Endodermal cell (in vitro differentiated cells): ENCODE results near the gene NLN. TPM values are rescaled to one million over a fixed set of nuclear protein-coding genes. Genes with fewer than 3 reads are reported as not detected.

Experiments used
- DNase-seq: peaks from one replicate; pipeline ENCODE4 v3.0.0-alpha.2; 2017
- H3K27ac ChIP-seq: 2 replicates; pipeline ENCODE4 v1.5.1; 2013; ENCODE audit warnings: mild to moderate bottlenecking, low read depth, low read length, moderate library complexity
- H3K27me3 ChIP-seq: 2 replicates; pipeline ENCODE4 v1.6.1; 2013; ENCODE audit warnings: mild to moderate bottlenecking, low read length, moderate library complexity; ENCODE audit not compliant: insufficient read depth, control insufficient read depth, poor library complexity, severe bottlenecking
- H3K36me3 ChIP-seq: 2 replicates; pipeline ENCODE4 v1.7.0; 2013; ENCODE audit warnings: mild to moderate bottlenecking, low read length, moderate library complexity; ENCODE audit not compliant: control insufficient read depth, insufficient read depth
- H3K4me1 ChIP-seq: one replicate; pipeline ENCODE4 v1.7.0; 2013; ENCODE audit warnings: low read length; ENCODE audit not compliant: control insufficient read depth, insufficient read depth
- H3K4me3 ChIP-seq: 2 replicates; pipeline ENCODE4 v1.5.1; 2013; ENCODE audit warnings: mild to moderate bottlenecking, low read length, moderate library complexity
- H3K9ac ChIP-seq: 2 replicates; pipeline ENCODE4 v1.6.1; 2013; ENCODE audit warnings: mild to moderate bottlenecking, low read length, moderate library complexity; ENCODE audit not compliant: poor library complexity, severe bottlenecking; ENCODE audit errors: extremely low read depth
- H3K9me3 ChIP-seq: 2 replicates; pipeline ENCODE4 v1.6.1; 2013; ENCODE audit warnings: mild to moderate bottlenecking, low read length, moderate library complexity; ENCODE audit not compliant: control insufficient read depth
- H3K27ac Mint-ChIP-seq: 2 replicates; pipeline ENCODE4 v1.8.0; 2020; ENCODE audit warnings: mixed read lengths
- H3K27me3 Mint-ChIP-seq: 2 replicates; pipeline ENCODE4 v1.8.0; 2021; ENCODE audit warnings: mild to moderate bottlenecking, mixed read lengths; ENCODE audit not compliant: insufficient read depth
- H3K36me3 Mint-ChIP-seq: 2 replicates; pipeline ENCODE4 v1.8.0; 2020; ENCODE audit warnings: low read depth, mixed read lengths
- H3K4me1 Mint-ChIP-seq: 2 replicates; pipeline ENCODE4 v1.8.0; 2020; ENCODE audit warnings: mixed read lengths
- H3K4me3 Mint-ChIP-seq: 2 replicates; pipeline ENCODE4 v1.8.0; 2020; ENCODE audit warnings: mild to moderate bottlenecking, moderate library complexity, mixed read lengths
- H3K9me3 Mint-ChIP-seq: 2 replicates; pipeline ENCODE4 v1.8.0; 2020; ENCODE audit warnings: mild to moderate bottlenecking, mixed read lengths
- CTCF ChIP-seq: fragments of 200-600 bp; sonication (generic); conservative IDR thresholded peaks from 2 replicates; pipeline ENCODE4 v1.5.0; 2021; ENCODE audit warnings: antibody characterized with exemption, mild to moderate bottlenecking
- WGBS, 2 experiments: methylation state at CpG; one replicate each; pipeline versions ENCODE4 v1.1.5 to v1.1.7; 2013; ENCODE audit warnings: missing lambda C conversion rate in 2 of 2, mixed read lengths in 1 of 2; ENCODE audit not compliant: insufficient coverage in 1 of 2, insufficient read length in 1 of 2; 5-methylcytosine and 5-hydroxymethylcytosine counted together
- total RNA-seq, 2 donors: library from RNA; stranded (reverse); fragmentation: NEBNext Ultra II Directional in 1 of 2; extraction: Animal tissue kit (Norgen Biotek cat#: 25700) in 1 of 2; gene quantifications; 2 replicates in 1 of 2; 3 replicates in 1 of 2; pipeline ENCODE4 v1.2.1, GENCODE V29; 2021

Gene NLN
- total RNA-seq, 2 donors from 2014 or later, result 110 to 136 TPM

- no peak overlapping the region for H3K4me3 ChIP-seq
- no peaks in the 10 kb centered on the region for H3K4me1 ChIP-seq
- H3K27ac Mint-ChIP-seq, result no peak overlapping the region
- H3K27me3 Mint-ChIP-seq, result no peaks in the 10 kb centered on the region
- peaks cover 4% of the 10 kb centered on the region for H3K4me1 Mint-ChIP-seq
- H3K27me3 ChIP-seq, result no peaks in the 10 kb centered on the region
- DNase-seq, result no peak
- no peak overlapping the region for H3K4me3 Mint-ChIP-seq
- H3K27ac ChIP-seq, result no peak overlapping the region
- H3K36me3 ChIP-seq, result peaks cover 66% of the 10 kb centered on the region
- H3K9ac ChIP-seq, result no peak overlapping the region
- WGBS, 2 experiments, result 86 to 96% methylated on average over 2 to 6 of the region's 6 CpGs
- no peak for TF ChIP-seq CTCF
- peaks cover 64% of the 10 kb centered on the region for H3K36me3 Mint-ChIP-seq
- no peaks in the 10 kb centered on the region for H3K9me3 Mint-ChIP-seq
- H3K9me3 ChIP-seq, result no peaks in the 10 kb centered on the region
Observed at GRCh38 chr5:65790371-65791163, 68.6 kb downstream of the NLN start.

GRCh38 chr5:65791712-65792673, 70.0 kb downstream of the NLN start:
- H3K9me3 Mint-ChIP-seq, result no peaks in the 10 kb centered on the region
- peaks cover 60% of the 10 kb centered on the region for H3K36me3 Mint-ChIP-seq
- Histone ChIP-seq H3K9me3 (no peaks in the 10 kb centered on the region), H3K36me3 (peaks cover 57% of the 10 kb centered on the region), H3K9ac (no peak overlapping the region), H3K27ac (no peak overlapping the region), H3K27me3 (no peaks in the 10 kb centered on the region), H3K4me1 (peaks cover 5% of the 10 kb centered on the region), H3K4me3 (no peak overlapping the region)
- WGBS, 2 experiments, result 94% methylated on average over 10 to 17 of the region's 17 CpGs
- H3K27me3 Mint-ChIP-seq, result no peaks in the 10 kb centered on the region
- H3K4me1 Mint-ChIP-seq, result peaks cover 7% of the 10 kb centered on the region
- no peak overlapping the region for H3K27ac Mint-ChIP-seq
- H3K4me3 Mint-ChIP-seq, result no peak overlapping the region
- no peak for TF ChIP-seq CTCF
- no peak for DNase-seq

- H3K4me3 Mint-ChIP-seq, result no peak overlapping the region
- TF ChIP-seq CTCF, result no peak
- no peaks in the 10 kb centered on the region for H3K27me3 ChIP-seq
- H3K9ac ChIP-seq, result no peak overlapping the region
- H3K27ac ChIP-seq, result no peak overlapping the region
- H3K36me3 Mint-ChIP-seq, result peaks cover 48% of the 10 kb centered on the region
- H3K36me3 ChIP-seq, result peaks cover 53% of the 10 kb centered on the region
- H3K27me3 Mint-ChIP-seq, result no peaks in the 10 kb centered on the region
- H3K9me3 Mint-ChIP-seq, result no peaks in the 10 kb centered on the region
- no peak overlapping the region for H3K27ac Mint-ChIP-seq
- 100% methylated on average over 1 of the region's 1 CpG; no CpG with 5 or more reads in 1 of the 2 experiments for WGBS, 2 experiments
- no peak overlapping the region for H3K4me3 ChIP-seq
- peaks cover 10% of the 10 kb centered on the region for H3K4me1 Mint-ChIP-seq
- H3K4me1 ChIP-seq, result peaks cover 14% of the 10 kb centered on the region
- H3K9me3 ChIP-seq, result peaks cover 15% of the 10 kb centered on the region
- DNase-seq, result no peak
Observed at GRCh38 chr5:65796269-65796668, 74.3 kb downstream of the NLN start.
